GM18519 (cell line): ENCODE results near the gene TPD52L1.
A peak's percentile ranks its signal among the peaks of the same experiment; 100 is the strongest.

Source experiments
- ATAC-seq: cut with Tn5 transposase; IDR thresholded peaks from one replicate; pipeline ENCODE4 v1.9.1; 2021; ENCODE audit warnings: mild to moderate bottlenecking, moderate library complexity; ENCODE audit not compliant: unreplicated experiment, low FRiP score

TPD52L1 gene

GRCh38 chr6:125231574-125232343, 78.2 kb downstream of the TPD52L1 start:
- ATAC-seq: no peak

- no peak for ATAC-seq
These were observed 78.9 kb downstream of the TPD52L1 start for GRCh38 chr6:125232466-125232865.

GRCh38 chr6:125233202-125233601, 79.6 kb downstream of the TPD52L1 start:
- ATAC-seq: no peak

GRCh38 chr6:125236536-125237327, 83.2 kb downstream of the TPD52L1 start:
- no peak for ATAC-seq

DNA sequence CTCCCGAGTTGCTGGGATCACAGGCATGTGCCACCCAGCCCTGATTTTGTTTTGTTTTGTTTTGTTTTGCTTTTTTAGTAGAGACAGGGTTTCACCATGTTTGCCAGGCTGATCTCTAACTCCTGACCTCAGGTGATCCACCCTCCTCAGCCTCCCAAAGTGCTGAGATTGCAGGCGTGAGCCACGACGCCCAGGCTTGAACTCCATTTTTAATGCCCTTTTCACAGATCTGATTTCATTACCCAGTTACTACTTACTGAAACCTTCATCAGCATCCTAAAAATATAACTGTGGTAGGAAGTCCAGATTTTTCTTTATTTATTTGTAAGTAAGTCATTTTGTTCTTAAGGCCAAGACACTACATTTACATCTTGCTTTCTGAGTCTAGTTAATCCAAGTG, 84.2 kb downstream of the TPD52L1 start:
- no peak for ATAC-seq

DNA sequence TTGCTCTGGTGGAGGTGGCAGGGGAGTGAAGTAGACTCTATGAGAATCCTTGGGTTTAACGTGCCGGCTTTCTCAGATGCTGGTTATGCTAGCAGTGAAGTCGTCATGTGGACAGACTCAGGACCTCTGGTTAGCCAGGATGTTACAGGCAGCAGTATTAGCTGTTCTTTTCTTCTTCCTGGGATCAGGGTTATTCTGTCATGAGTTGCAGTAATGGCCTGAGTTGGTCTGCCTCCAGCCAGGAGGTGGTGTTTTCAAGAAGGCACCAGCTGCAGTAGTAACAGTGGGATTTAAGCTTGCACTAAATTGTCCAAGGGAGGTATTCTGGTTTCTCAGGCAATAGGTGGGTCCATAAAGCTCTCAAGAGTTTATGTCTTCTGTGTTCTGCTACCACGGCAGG, 91.5 kb downstream of the TPD52L1 start:
- no peak for ATAC-seq

DNA sequence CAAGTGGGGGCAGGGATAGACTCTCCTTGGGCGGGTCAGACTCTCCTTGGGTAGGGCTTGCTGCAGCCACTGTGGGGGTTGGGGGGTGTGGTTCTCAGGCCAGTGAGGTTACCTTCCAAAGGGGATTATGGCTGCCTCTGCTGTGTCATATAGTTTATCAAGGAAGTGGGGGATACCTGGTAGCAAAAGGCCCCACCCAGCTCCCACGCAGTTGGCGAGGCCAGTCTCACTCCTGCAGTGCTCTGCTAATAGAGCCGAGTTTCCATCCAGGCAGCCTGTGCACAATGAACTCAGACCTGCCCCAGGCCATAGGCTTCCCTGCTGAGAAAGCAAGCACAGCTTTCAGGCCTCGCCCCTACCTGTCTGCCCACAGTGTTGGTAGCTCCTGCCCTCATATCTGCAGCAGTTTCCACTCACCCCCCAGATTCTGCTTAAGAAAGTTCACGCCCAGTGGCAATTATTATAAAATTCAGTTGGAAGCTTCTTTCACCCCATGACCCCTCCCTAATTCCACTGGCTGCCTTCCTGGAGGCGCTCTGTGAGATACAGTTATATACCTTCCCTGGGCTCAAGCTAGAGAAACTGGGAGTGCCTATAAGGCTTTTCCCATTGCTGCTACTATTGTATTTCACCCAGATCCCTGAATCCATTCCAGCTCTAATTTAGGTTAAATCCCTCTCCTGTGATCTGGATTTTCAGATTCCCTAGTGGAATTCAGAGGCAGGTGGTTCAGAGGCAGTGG, 92.1 kb downstream of the TPD52L1 start:
- no peak for ATAC-seq

DNA sequence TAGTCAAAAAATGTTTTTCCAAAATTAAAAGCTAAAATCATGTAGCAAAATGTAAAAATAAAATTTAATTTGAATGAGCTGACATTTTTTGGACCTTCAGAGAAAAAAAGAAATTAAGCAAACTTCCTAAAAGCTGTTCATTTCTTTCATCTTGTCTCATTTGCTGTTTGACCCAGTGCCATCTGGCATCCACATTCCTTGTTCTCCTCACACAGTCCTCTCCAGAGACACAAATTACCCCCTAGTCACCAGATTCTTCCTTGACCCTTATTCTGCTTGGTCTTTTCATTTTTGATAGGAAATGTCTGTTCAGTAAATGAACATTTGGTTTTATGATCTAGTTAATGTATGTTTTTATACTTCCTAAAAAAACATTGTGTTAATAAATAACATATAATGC, 93.0 kb downstream of the TPD52L1 start:
- ATAC-seq: no peak

GRCh38 chr6:125248136-125248535, 94.6 kb downstream of the TPD52L1 start:
- no peak for ATAC-seq

GRCh38 chr6:125250511-125250910, 96.9 kb downstream of the TPD52L1 start:
- no peak for ATAC-seq

GRCh38 chr6:125251516-125252220, 98.1 kb downstream of the TPD52L1 start:
- ATAC-seq: no peak

DNA sequence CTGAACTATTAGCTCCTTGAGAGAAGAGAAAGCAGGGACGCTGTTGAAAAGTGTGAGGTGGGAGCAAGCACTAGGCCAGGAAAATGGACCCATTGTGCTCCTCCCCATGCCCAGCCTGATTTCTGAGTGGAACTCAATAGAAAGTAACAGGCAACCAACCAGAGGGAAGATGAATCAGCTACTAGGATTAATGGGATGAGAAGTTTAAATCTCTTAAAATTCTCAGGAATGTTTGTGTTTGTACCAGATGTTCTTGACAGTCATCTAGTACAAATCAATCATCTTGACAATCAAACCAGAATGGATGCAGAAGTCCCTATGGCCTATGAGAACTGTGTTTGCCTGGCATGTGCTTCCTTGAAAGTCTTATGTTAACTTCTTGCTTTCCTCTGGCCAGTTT, 99.3 kb downstream of the TPD52L1 start:
- ATAC-seq: no peak

GRCh38 chr6:125253881-125254280, 100.3 kb downstream of the TPD52L1 start:
- ATAC-seq: no peak

DNA sequence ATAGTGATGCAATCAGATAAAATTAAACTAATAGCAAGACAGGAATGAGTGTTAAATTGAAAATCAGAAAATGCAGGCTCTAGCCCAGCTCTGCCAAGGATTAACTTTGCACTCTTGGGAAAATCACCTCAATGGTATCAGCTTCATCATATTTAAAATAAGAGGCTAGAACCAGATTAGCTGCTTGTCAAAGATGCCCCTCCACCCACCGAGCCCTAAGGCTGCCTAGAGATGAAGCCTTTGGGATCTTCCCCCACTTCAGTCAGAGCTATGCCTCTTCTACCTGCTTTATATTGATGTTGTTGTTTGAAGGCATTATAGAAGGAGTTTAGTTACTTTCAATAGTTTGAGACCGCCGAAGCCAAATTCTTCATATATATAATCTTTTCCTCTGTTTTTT, 100.7 kb downstream of the TPD52L1 start:
- no peak for ATAC-seq

DNA sequence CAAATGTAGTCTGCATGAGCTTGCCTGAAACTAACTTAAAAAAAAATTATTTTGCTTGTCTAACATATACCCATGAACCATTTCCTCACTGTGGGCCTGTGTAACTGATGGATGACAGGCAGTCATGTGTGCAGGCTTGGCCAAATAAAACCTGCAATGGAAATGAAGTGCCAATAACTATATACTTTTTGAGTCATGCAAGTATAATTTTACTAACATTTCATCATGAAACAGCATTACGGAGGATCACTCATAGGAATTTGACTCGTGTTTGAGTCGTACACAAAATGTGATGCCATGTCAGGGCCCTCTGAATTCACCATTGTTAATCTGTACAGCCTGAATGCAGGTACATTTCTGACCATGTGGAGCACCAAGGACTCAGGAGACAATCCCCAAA, 101.6 kb downstream of the TPD52L1 start:
- no peak for ATAC-seq

GRCh38 chr6:125257351-125257750, 103.8 kb downstream of the TPD52L1 start:
- ATAC-seq: no peak

- ATAC-seq: peak; percentile 53
These were observed 105.2 kb downstream of the TPD52L1 start for GRCh38 chr6:125258651-125259353.

DNA sequence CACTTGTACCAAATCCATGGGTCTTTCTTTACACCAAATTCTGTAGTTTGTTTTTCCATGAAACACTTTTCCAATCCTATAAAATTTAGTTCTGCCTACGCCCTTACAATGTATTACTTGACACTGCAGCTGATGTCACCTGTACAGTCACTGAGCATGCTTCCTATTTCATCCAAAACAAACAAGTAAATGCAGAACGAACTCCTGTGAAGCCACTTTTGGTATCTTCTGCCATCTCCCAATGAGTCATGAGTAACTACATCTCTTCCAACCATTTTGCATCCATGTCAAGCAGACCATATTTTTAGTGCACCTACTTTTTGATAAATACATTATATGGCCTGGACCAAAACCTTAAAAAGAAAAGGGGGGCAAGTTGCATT, 105.8 kb downstream of the TPD52L1 start:
- no peak for ATAC-seq

DNA sequence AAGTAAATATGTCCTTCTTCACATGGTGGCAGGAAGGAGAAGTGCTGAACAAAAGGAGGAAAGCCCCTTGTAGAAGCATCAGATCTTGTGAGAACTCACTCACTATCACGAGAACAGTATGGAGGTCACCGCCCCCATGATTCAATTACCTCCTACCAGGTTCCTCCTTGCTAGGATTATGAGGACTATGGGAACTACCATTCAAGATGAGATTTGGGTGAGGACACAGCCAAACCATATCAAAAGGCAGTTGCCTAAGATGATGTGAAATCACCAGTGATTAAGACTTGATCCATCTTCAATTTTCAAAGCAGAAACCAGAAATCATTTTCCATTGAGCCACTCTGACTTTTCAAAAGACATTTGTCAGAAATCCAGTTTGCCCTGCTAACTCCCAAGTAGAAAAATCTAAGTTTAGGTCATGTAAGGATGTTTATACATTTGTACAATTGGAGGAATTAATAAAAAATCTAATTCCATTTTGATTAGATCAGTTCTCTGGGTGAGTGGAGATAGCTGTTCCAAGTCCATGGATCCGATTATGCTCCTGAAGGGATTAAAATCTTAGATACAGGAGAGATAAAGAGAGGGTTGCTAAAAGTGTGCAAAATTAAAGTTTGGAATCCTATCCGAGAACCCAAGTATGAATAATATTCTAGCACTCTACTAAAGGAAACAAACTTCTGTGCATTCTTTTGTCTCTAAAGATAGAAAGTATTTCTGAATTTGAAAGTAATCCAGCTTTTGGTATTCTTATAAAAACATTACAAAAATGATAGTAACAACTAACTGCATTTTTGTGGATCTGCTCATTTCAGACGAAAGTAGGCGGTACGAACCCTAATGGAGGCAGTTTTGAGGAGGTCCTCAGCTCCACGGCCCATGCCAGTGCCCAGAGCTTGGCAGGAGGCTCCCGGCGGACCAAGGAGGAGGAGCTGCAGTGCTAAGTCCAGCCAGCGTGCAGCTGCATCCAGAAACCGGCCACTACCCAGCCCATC, 108.7 kb downstream of the TPD52L1 start:
- ATAC-seq: no peak
